NCI-H2227 (cell line): Measurements from ENCODE around the gene KCNAB1.
A peak's percentile ranks its signal among the peaks of the same experiment; 100 is the strongest.

Experiments
- DNase-seq: peaks from one replicate; lab custom pipeline; 2025; ENCODE audit not compliant: unreplicated experiment; lab: John Stamatoyannopoulos, UW

KCNAB1 gene

GRCh38 chr3:156445117-156446090 lies 325.0 kb downstream of the KCNAB1 start:
- DNase-seq: no peak

- DNase-seq: peak; percentile 29
Observed at GRCh38 chr3:156448300-156448699, 327.9 kb downstream of the KCNAB1 start.

- peak; percentile 2 for DNase-seq
Observed at GRCh38 chr3:156449710-156450574, 329.6 kb downstream of the KCNAB1 start.

GRCh38 chr3:156455839-156456238 lies 335.5 kb downstream of the KCNAB1 start:
- DNase-seq: no peak

- no peak for DNase-seq
Observed at GRCh38 chr3:156456771-156457224, 336.4 kb downstream of the KCNAB1 start.

GRCh38 chr3:156459434-156459833 lies 339.1 kb downstream of the KCNAB1 start:
- DNase-seq: no peak

- DNase-seq: no peak
Observed at GRCh38 chr3:156460206-156460611, 339.8 kb downstream of the KCNAB1 start.

- DNase-seq: no peak
Observed at GRCh38 chr3:156461889-156462288, 341.5 kb downstream of the KCNAB1 start.

GRCh38 chr3:156463123-156463522 lies 342.7 kb downstream of the KCNAB1 start:
- no peak for DNase-seq

- DNase-seq: no peak
Observed at GRCh38 chr3:156465194-156465593, 344.8 kb downstream of the KCNAB1 start.

- no peak for DNase-seq
Observed at GRCh38 chr3:156469456-156469855, 349.1 kb downstream of the KCNAB1 start.

GRCh38 chr3:156471431-156471830 lies 351.1 kb downstream of the KCNAB1 start:
- DNase-seq: no peak

GRCh38 chr3:156472150-156472549 lies 351.8 kb downstream of the KCNAB1 start:
- no peak for DNase-seq

GRCh38 chr3:156472684-156473083 lies 352.3 kb downstream of the KCNAB1 start:
- no peak for DNase-seq

GRCh38 chr3:156473341-156473740 lies 353.0 kb downstream of the KCNAB1 start:
- DNase-seq: no peak

- peak; percentile 4 for DNase-seq
Observed at GRCh38 chr3:156474560-156475389, 354.4 kb downstream of the KCNAB1 start.

- DNase-seq: no peak
Observed at GRCh38 chr3:156477323-156477722, 356.9 kb downstream of the KCNAB1 start.

GRCh38 chr3:156478891-156479290 lies 358.5 kb downstream of the KCNAB1 start:
- DNase-seq: no peak

GRCh38 chr3:156479604-156480003 lies 359.2 kb downstream of the KCNAB1 start:
- DNase-seq: no peak

- no peak for DNase-seq
Observed at GRCh38 chr3:156480949-156481348, 360.6 kb downstream of the KCNAB1 start.

GRCh38 chr3:156483002-156483401 lies 362.6 kb downstream of the KCNAB1 start:
- DNase-seq: no peak
